ENCODE data around the gene AGPAT3.

Gene AGPAT3

GRCh38 chr21:44027607-44028286 is 162.7 kb downstream of the AGPAT3 start:
- DNase-seq: no peak

DNA sequence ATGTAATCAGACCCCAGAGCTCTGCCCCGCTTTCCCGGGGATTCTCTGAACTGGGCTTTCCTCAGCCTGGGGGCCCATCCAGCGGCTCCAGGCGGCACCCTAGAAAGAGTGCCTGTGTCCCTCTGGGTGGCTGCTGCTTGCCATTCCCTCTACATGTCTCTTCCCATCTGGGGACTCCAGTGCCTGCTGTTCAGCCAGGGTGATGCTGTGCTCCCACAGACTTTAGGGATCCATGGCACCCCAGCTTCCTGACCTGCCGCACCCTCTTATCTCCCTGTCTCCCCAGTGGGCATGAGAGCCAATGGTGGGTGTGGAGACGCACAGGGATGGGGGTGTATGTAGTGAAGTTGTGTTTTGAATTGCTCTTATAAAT is 163.2 kb downstream of the AGPAT3 start:
- no peak for DNase-seq

- DNase-seq: no peak
Measured at GRCh38 chr21:44029460-44030087, 164.6 kb downstream of the AGPAT3 start.

DNA sequence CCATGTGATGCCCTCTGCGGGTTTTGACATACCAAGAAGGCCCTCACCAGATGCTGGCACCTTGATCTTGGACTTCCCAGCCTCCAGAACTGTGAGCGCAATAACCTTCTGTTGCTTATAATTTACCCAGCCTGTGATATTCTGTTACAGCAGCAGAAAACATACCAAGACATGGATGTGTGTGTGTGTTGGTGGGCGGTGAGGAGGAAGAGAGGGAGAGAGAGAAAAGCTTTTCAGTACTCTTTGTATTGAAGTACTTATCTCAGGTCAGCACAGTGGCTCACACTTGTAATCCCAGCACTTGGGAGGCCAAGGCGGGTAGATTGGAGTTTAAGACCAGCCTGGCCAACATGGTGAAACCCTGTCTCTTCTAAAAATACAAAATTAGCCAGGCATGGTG is 170.2 kb downstream of the AGPAT3 start:
- no peak for DNase-seq

All from inflammatory macrophage (primary cell).